Progenitor cell of endocrine pancreas (in vitro differentiated cells): ENCODE data around the gene SCYGR6. TPM values are rescaled to one million over a fixed set of nuclear protein-coding genes. Genes with fewer than 3 reads are reported as not detected.

ENCODE experiments used
- DNase-seq: peaks from one replicate; pipeline ENCODE4 v3.0.0; 2021; ENCODE audit warnings: low spot score; ENCODE audit not compliant: unreplicated experiment
- H3K27ac Mint-ChIP-seq: 2 replicates; pipeline ENCODE4 v1.8.0; 2021; ENCODE audit warnings: mild to moderate bottlenecking, moderate library complexity, mixed read lengths
- H3K27me3 Mint-ChIP-seq: 2 replicates; pipeline ENCODE4 v1.8.0; 2021; ENCODE audit warnings: mixed read lengths
- H3K36me3 Mint-ChIP-seq: 2 replicates; pipeline ENCODE4 v1.8.0; 2022; ENCODE audit warnings: mixed read lengths; ENCODE audit not compliant: insufficient read depth
- H3K4me1 Mint-ChIP-seq: 2 replicates; pipeline ENCODE4 v1.8.0; 2021; ENCODE audit warnings: low read depth, mixed read lengths
- H3K4me3 Mint-ChIP-seq: 2 replicates; pipeline ENCODE4 v1.8.0; 2021; ENCODE audit warnings: low read depth, mild to moderate bottlenecking, moderate library complexity, mixed read lengths
- H3K9me3 Mint-ChIP-seq: 2 replicates; pipeline ENCODE4 v1.8.0; 2021; ENCODE audit warnings: low read depth, mixed read lengths
- total RNA-seq: library from RNA; stranded (reverse); gene quantifications from 2 replicates; pipeline ENCODE4 v1.2.1, GENCODE V29; 2021
- TF ChIP-seq, protein P1 (sequence below): fragments of 200-600 bp; sonication (generic); IDR thresholded peaks from one replicate; pipeline ENCODE4 v1.5.0; 2021; ENCODE audit warnings: antibody characterized with exemption, mild to moderate bottlenecking; ENCODE audit not compliant: unreplicated experiment

The SCYGR6 gene
- total RNA-seq, 1 donor from 2014 or later: not detected

DNA sequence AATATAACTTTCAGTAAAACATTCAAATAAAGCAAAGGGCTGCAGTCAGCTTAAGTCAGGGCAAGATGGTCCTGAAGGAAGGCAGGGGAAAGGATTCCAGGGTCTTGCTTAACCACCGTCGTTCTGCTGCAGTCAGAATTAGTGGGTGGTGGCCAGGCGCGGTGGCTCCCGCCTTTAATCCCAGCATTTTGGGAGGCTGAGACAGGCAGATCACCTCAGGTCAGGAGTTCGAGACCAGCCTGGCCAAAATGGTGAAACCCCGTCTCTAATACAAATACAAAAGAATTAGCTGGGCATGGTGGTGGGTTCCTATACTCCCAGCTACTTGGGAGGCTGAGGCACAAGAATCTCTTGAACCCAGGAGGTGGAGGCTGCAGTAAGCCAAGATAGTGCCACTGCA lies 13.6 kb downstream of the SCYGR6 start:
- no peak for DNase-seq
- H3K27me3 Mint-ChIP-seq: no peaks in the 10 kb centered on the region
- peaks cover 16% of the 10 kb centered on the region for H3K4me1 Mint-ChIP-seq
- H3K4me3 Mint-ChIP-seq: no peak overlapping the region
- peaks cover 4% of the 10 kb centered on the region for H3K9me3 Mint-ChIP-seq
- H3K36me3 Mint-ChIP-seq: peaks cover 11% of the 10 kb centered on the region
- TF ChIP-seq, protein P1, sequence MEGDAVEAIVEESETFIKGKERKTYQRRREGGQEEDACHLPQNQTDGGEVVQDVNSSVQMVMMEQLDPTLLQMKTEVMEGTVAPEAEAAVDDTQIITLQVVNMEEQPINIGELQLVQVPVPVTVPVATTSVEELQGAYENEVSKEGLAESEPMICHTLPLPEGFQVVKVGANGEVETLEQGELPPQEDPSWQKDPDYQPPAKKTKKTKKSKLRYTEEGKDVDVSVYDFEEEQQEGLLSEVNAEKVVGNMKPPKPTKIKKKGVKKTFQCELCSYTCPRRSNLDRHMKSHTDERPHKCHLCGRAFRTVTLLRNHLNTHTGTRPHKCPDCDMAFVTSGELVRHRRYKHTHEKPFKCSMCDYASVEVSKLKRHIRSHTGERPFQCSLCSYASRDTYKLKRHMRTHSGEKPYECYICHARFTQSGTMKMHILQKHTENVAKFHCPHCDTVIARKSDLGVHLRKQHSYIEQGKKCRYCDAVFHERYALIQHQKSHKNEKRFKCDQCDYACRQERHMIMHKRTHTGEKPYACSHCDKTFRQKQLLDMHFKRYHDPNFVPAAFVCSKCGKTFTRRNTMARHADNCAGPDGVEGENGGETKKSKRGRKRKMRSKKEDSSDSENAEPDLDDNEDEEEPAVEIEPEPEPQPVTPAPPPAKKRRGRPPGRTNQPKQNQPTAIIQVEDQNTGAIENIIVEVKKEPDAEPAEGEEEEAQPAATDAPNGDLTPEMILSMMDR: no peak
- H3K27ac Mint-ChIP-seq: no peak overlapping the region

DNA sequence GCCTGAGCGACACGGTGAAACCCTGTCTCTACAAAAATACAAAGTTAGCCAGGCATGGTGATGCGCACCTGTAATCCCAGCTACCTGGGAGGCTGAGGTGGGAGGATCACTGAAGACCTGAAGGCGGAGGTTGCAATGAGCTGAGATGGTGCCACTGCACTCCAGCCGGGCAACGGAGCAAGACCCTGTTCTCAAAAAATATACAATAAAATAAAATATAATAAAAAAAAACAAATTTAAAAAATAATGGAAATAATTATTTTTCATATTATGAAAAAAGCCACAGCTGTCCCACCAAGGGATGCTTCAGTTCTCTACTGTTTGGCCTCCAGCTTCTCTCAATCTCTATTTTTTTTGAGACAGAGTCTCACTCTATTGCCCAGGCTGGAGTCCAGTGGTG lies 17.2 kb downstream of the SCYGR6 start:
- TF ChIP-seq, protein P1: no peak
- no peak overlapping the region for H3K4me3 Mint-ChIP-seq
- H3K9me3 Mint-ChIP-seq: peaks cover 4% of the 10 kb centered on the region
- peaks cover 23% of the 10 kb centered on the region for H3K36me3 Mint-ChIP-seq
- no peak for DNase-seq
- no peaks in the 10 kb centered on the region for H3K27me3 Mint-ChIP-seq
- no peak overlapping the region for H3K27ac Mint-ChIP-seq
- H3K4me1 Mint-ChIP-seq: peaks cover 12% of the 10 kb centered on the region

DNA sequence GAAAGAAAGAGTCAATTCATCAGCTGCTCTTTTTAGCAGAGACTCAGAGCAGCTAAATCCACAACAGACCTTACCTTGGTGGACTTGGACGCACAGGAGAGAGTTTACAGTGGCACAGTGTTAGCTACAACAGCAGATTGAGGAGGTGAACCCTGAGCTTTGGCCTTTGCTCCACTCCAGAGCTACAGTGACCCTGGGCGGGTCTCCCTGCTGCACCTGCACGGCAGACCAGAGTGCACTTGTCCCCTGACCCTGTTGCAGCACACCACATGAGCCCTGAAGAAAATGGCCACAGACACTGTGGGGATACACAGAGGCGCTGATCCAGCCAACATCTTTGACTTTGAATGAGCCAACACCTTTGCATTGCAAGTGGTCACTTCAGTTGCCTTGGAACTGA lies 17.7 kb downstream of the SCYGR6 start:
- no peaks in the 10 kb centered on the region for H3K27me3 Mint-ChIP-seq
- H3K9me3 Mint-ChIP-seq: peaks cover 4% of the 10 kb centered on the region
- peaks cover 12% of the 10 kb centered on the region for H3K4me1 Mint-ChIP-seq
- DNase-seq: no peak
- peaks cover 24% of the 10 kb centered on the region for H3K36me3 Mint-ChIP-seq
- H3K4me3 Mint-ChIP-seq: no peak overlapping the region
- no peak overlapping the region for H3K27ac Mint-ChIP-seq
- TF ChIP-seq, protein P1: no peak

DNA sequence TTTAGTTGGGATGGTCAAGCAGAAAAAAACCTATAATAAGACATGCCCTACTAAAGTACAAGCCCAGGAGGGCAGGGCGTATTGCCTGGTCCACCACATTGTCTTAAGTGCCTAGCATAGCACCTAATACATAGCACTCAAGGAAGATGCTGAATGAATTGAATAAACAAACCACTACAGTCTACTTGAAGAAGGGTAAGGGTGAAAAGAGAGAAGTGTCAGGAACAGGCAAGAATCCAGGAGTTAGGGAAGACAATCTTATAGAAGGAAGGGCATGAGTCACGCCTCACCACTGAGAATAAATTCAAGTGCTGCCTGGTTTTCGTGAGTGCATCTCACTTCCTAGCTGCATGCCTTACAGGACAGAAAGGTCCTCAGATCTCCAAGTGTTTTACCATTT lies 20.6 kb downstream of the SCYGR6 start:
- DNase-seq: no peak
- no peaks in the 10 kb centered on the region for H3K27me3 Mint-ChIP-seq
- TF ChIP-seq, protein P1: no peak
- no peak overlapping the region for H3K4me3 Mint-ChIP-seq
- peaks cover 17% of the 10 kb centered on the region for H3K4me1 Mint-ChIP-seq
- H3K27ac Mint-ChIP-seq: peak overlapping the region; percentile 96
- H3K9me3 Mint-ChIP-seq: no peaks in the 10 kb centered on the region
- peaks cover 40% of the 10 kb centered on the region for H3K36me3 Mint-ChIP-seq

DNA sequence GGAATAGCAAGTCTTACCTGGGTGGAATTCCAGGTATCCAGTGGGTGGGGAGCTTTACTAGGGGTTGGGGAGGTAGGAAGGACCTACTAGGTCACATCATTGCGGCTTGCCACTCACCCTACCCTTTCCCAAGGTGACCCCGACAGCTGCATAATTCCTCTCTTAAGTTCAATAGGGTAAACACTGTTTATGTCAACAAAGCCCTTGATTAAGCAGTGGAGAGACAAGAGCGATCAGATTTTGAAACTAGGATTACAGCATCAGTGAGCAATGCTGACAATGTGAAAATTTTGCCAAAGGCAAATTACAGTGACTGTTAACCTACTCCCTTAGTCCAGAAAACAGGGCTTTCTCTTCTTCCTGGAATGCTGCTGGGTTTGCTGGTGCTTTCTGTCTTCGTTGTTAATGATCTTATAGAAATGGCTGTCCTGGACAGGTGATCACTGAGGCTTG lies 21.3 kb downstream of the SCYGR6 start:
- TF ChIP-seq, protein P1: no peak
- no peaks in the 10 kb centered on the region for H3K9me3 Mint-ChIP-seq
- H3K27ac Mint-ChIP-seq: peak overlapping the region; percentile 96
- no peak for DNase-seq
- peaks cover 45% of the 10 kb centered on the region for H3K36me3 Mint-ChIP-seq
- no peaks in the 10 kb centered on the region for H3K27me3 Mint-ChIP-seq
- H3K4me1 Mint-ChIP-seq: peaks cover 17% of the 10 kb centered on the region
- no peak overlapping the region for H3K4me3 Mint-ChIP-seq
